Femur (tissue), 1 donor: ENCODE data around the gene SHISAL1.
"Not testable (repeated sequence)": the region's sequence is repeated elsewhere in the genome, so short reads cannot be mapped to it uniquely, and the experiment has no call there.

ENCODE experiments used
- DNase-seq: peaks from one replicate; pipeline ENCODE4 v3.0.0-alpha.2; 2017

SHISAL1 gene

GRCh38 chr22:44256556-44257485 lies 55.9 kb downstream of the SHISAL1 start:
- DNase-seq = no peak

- DNase-seq = no peak
Measured at GRCh38 chr22:44256085-44256484, 56.7 kb downstream of the SHISAL1 start.

- no peak for DNase-seq
Measured at GRCh38 chr22:44254811-44255210, 57.9 kb downstream of the SHISAL1 start.

- no peak for DNase-seq
Measured at GRCh38 chr22:44249376-44250147, 63.2 kb downstream of the SHISAL1 start.

DNA sequence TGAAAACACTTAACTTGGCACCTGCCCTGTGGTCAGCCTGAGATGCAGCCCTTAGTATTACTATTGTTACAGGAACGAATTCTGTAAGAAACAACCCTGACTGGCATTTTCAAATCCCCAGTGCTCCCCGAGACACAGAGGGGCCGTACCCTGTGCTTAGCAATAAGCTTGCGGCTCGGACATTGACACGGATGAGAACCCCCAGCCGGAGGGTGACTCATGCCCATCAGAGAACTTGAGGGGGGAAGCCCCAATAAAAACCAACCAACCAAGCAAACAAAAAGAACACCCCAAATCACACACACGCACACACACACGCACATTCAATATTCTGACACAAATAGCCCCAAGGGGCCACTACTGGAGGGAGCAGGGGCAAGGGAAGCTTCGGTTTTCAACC lies 63.8 kb downstream of the SHISAL1 start:
- DNase-seq = no peak

- no peak for DNase-seq
Measured at GRCh38 chr22:44247923-44248892, 64.5 kb downstream of the SHISAL1 start.

DNA sequence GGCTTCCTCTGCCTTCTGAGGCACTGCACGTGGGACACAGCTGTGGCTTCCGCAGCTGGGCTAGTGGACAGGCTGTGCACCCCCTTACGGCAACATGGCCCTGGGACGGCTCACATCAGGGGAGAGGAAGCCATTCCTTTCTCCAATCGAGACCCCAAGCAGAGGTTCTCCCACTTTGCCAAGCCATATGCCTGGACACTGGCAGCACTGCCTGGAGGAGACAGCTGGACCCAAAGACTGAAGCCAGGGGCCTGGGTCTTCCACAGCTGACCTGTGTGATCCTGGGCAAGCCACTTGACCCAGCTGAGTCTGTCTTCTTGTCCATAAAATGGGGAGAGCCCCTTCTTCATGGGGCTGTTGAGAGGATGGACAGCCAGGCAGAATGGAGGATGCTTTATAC lies 65.4 kb downstream of the SHISAL1 start:
- DNase-seq = no peak

GRCh38 chr22:44246615-44247326 lies 66.0 kb downstream of the SHISAL1 start:
- DNase-seq = no peak

DNA sequence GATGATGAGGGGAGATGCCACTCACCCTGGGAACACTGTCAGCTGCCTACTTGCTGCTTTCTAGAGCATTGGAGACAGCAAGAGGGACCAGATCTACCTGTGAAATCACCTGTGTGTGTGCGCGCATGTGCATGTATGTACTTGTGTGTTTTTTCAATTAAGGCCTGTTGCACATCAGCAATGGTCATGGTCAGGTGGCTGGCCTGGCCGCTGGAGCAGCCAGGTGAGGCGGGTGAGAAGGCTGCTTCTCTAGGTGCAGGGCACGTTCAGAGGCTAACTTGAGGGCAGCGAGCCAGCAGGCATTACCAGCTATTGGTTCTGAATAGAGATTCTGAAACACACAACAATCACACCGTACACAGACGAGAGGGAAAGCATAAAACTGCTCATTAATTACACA lies 66.9 kb downstream of the SHISAL1 start:
- no peak for DNase-seq

DNA sequence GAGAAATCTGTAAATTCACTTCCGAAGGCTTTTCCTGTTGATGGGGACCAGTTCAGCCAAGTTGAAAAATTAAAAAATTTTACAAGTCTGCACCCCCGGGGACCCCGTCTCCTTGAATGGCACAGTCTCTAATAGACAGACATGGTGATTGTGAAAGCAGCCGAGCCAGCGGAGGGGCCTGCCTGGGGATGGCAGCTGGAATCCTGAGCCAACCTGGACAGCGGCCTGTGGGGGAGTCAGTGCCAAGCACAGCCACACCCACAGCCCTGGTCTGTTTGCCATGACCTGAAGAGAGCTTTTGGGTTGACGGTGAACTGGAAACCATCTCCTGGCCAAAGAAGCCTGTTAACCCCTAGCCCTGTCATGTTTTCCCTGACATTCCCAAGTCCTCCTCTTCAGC lies 67.3 kb downstream of the SHISAL1 start:
- peak; percentile 39 for DNase-seq

DNA sequence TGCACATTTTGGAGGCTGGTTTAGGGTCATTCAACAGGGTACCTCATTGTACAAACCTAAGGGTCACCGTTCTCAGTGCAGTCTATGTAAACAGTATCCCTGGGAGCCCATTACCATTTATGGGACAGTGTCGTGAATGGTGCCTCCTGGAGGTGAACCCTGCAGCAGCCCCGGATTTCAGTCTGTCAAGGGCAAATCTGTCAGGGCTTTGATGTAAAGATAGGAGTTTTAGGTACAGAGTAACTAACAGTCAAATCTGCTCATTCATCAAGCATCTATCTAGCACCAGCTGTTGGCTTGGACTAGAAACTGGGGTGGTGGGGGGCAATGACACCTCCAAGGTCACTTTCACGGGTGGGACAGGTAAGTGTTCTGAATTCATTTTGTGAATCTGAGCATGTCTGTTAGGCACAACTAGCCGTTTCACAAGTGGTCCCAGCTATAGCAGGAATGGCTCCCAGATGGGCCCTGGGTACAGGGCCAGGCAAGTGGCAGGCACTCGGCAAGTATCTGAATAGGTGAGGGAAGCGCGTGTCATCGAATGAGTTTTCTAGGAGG lies 68.4 kb downstream of the SHISAL1 start:
- no peak for DNase-seq

GRCh38 chr22:44243761-44244160 lies 69.0 kb downstream of the SHISAL1 start:
- DNase-seq = no peak

DNA sequence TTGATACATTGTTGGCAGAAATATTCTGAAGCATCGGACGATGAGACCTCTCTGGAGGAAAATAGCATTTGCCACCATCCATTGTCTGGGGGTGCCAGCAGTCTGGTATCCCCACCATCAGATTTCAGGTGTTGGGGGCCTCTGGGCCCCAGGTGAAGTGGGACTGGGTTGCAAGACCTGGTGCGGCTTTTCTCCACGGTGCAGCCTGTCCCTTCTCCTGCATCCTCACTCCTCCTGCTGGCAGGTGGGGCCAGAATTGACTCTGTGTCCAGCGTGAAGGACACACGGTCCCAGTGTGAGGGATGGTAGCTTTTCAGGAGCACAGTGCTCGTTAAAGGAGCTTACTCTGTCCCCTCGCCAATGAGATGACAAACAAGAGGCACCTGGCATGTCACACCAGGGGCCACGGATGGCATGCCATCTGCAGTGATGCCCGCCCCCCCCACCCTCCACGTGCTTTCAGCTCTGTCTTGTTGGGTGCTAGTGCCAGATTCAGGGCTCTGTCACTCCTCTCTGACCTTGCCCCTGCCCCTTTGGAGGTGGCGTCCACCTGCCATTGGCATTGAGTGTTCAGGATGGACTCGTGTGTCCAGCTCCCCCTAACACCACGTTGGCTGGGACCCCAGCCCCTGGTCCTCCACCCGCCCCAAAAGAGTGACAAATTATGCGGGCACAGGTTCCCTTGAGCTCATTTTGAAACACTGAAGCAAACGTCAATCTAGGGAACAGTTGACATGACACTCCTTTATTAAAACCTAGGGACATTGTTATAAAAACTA lies 69.6 kb downstream of the SHISAL1 start:
- no peak for DNase-seq

DNA sequence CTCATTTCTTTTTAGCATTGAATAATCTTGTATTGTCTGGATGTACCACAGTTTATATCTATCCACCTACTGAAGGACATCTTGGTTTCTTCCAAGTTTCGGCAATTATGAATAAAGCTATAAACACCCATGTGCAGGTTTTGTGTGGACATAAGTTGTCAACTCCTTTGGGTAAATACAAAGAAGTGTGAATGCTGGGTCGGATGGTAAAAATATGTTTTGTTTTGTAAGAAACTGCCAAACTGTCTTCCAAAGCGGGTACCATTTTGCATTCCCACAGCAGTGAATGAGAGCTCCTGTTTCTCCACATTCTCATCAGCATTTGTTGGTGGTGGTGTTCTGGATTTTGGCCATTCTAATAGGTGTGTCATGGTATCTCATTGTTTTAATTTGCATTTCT lies 71.6 kb downstream of the SHISAL1 start:
- not testable (repeated sequence) for DNase-seq

- no peak for DNase-seq
Measured at GRCh38 chr22:44237290-44237689, 75.5 kb downstream of the SHISAL1 start.

DNA sequence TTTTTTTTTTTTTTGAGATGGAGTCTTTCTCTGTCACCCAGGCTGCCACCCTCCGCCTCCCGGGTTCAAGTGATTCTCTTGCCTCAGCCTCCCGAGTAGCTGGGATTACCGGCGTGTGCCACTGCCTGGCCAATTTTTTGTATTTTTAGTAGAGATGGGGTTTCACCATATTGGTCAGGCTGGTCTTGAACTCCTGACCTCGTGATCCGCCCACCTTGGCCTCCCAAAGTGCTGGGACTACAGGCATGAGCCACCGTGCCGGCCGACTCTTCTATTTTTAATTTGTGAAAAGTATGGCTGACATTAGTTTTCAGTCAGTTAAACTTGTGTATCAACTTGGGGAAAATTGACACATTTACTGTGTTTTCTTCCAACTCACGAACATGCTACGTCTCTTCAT lies 78.4 kb downstream of the SHISAL1 start:
- DNase-seq = not testable (repeated sequence)

DNA sequence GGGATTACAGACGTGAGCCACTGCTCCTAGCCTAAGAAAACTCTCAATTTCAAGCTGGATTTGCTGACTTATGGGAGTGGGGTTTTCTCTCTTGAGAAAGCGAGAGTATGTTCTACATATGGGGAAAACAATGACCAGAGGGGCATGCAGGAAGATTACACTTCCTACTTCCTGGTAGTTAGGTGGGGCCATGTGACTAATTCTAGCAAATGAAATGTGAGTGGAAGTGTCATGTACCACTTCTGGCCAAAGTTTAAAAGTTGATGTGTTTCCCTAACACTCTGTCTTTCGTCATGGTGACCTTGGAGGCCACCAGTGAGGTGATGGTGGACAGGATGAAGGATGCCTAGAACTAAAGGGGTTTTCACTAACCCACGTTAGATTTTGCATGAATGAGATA lies 81.5 kb downstream of the SHISAL1 start:
- no peak for DNase-seq

GRCh38 chr22:44229809-44230208 lies 82.9 kb downstream of the SHISAL1 start:
- no peak for DNase-seq

DNA sequence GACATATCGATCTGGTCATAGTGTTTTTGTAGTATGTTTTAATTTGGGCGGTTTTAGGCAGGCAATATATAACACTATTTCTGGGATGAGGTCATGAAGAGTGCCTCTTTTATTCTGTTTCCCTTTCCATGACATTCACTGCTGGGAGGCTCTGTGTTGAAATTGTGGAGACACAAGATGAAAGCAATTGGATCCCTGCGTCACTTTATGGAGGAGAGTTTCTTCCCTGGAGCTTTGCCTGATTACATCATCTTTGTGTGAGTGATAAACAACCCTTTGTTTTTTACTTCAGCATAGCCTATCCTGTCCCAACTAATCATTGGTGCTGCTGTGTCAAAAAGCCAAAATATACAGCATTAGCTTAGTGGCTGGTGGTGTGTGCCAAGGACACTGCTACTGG lies 83.4 kb downstream of the SHISAL1 start:
- DNase-seq = no peak

DNA sequence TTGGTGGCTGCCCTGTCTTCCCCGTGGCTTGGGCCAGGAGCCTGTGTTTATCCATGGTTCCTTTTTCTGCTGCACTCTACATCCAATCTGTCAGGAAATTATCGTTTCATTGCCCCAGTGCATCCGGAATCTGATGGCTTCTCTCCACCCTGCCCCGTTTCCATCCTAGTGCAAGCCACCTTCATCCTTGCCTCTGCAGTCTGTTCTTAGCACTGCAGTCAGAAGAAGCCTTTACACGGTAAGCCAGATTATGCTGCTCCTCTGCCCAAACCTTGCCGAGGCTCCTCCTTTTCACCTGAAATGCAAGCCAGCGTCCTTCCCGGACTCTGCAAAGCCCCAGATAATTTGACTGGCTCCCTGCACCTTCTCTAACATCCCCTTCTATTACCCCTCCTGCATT lies 86.9 kb downstream of the SHISAL1 start:
- DNase-seq = no peak

DNA sequence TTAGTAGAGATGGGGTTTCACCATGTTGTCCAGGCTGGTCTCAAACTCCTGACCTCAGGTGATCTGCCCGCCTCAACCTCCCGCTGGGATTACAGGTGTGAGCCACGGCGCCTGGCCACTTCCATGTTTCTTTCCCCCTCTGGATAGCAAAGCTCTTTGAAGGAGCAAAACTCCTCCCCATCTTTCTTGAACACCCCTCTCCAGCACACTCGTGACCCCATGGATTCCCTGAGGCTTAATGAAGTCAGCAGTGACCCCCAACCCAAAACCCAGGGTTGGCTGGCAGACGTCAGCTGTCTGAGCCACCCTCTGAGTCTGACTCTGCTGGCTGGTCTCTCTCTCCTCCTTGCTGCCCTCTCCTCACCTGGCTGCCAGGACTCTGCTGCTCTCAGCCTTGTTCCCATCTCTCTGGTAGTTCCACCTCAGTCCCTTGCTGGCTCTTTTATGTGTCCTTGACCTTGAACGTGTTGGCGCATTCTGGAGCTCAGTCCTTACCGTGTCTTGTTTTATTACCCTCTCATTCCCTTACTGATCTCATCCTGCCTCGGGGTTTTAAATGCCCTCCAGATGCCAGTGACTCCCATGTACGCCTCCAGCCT lies 87.6 kb downstream of the SHISAL1 start:
- DNase-seq = no peak
